HUES6 (cell line): Measurements from ENCODE around the gene MRRF.
"Not testable (repeated sequence)": the region's sequence is repeated elsewhere in the genome, so short reads cannot be mapped to it uniquely, and the experiment has no call there.

Experiments
- H3K27ac ChIP-seq: 2 replicates; pipeline ENCODE4 v1.7.0; 2013; ENCODE audit warnings: low read depth, mild to moderate bottlenecking, low read length, inconsistent platforms
- H3K27me3 ChIP-seq: 2 replicates; pipeline ENCODE4 v1.6.1; 2013; ENCODE audit warnings: low read length; ENCODE audit not compliant: control insufficient read depth, insufficient read depth
- H3K36me3 ChIP-seq: 2 replicates; pipeline ENCODE4 v1.6.1; 2013; ENCODE audit warnings: low read length; ENCODE audit not compliant: control insufficient read depth, insufficient read depth
- H3K4me1 ChIP-seq: 2 replicates; pipeline ENCODE4 v1.6.1; 2013; ENCODE audit warnings: low read length; ENCODE audit not compliant: control insufficient read depth, insufficient read depth
- H3K4me3 ChIP-seq: 2 replicates; pipeline ENCODE4 v1.5.1; 2013; ENCODE audit warnings: low read depth, low read length
- H3K9ac ChIP-seq: one replicate; pipeline ENCODE4 v1.6.1; 2013; ENCODE audit warnings: mild to moderate bottlenecking, low read length
- H3K9me3 ChIP-seq: 2 replicates; pipeline ENCODE4 v1.6.1; 2013; ENCODE audit warnings: low read depth, low read length; ENCODE audit not compliant: control insufficient read depth, insufficient read depth

Gene MRRF

GRCh38 chr9:122318284-122318683, 53.6 kb downstream of the MRRF start:
- no peak overlapping the region for H3K27ac ChIP-seq
- H3K4me1 ChIP-seq = no peaks in the 10 kb centered on the region
- H3K4me3 ChIP-seq = no peak overlapping the region
- no peaks in the 10 kb centered on the region for H3K9me3 ChIP-seq
- no peak overlapping the region for H3K9ac ChIP-seq
- peaks cover 39% of the 10 kb centered on the region for H3K36me3 ChIP-seq
- no peaks in the 10 kb centered on the region for H3K27me3 ChIP-seq

GRCh38 chr9:122320413-122320881, 55.8 kb downstream of the MRRF start:
- H3K36me3 ChIP-seq = peaks cover 35% of the 10 kb centered on the region

DNA sequence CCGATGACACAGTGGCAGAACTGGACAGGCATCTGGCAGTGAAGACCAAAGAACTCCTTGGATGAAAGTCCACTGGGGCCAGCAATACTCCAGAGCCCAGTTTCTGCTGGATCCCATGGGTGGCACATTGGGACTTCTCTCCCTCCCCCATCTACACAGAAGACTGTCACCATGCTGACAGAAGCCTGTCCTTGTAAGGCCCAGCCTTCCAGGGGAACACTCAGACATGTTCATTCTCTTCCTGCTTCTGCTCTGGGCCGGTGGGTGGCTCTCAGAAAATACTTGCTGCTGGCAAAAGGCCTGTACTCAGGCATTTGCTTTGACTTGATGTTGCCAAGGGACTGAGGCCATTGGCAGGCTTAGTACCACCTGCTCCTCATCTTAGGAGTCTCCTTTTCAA, 57.9 kb downstream of the MRRF start:
- H3K4me1 ChIP-seq = no peaks in the 10 kb centered on the region
- H3K4me3 ChIP-seq = no peak overlapping the region
- H3K36me3 ChIP-seq = peaks cover 31% of the 10 kb centered on the region
- no peak overlapping the region for H3K9ac ChIP-seq
- H3K27me3 ChIP-seq = no peaks in the 10 kb centered on the region
- no peaks in the 10 kb centered on the region for H3K9me3 ChIP-seq
- H3K27ac ChIP-seq = no peak overlapping the region

More at GRCh38 chr9:122320413-122320881, 55.8 kb downstream of the MRRF start:
- H3K4me3 ChIP-seq = no peak overlapping the region
- H3K9ac ChIP-seq = no peak overlapping the region
- H3K27me3 ChIP-seq = no peaks in the 10 kb centered on the region
- no peaks in the 10 kb centered on the region for H3K9me3 ChIP-seq
- no peak overlapping the region for H3K27ac ChIP-seq
- no peaks in the 10 kb centered on the region for H3K4me1 ChIP-seq

DNA sequence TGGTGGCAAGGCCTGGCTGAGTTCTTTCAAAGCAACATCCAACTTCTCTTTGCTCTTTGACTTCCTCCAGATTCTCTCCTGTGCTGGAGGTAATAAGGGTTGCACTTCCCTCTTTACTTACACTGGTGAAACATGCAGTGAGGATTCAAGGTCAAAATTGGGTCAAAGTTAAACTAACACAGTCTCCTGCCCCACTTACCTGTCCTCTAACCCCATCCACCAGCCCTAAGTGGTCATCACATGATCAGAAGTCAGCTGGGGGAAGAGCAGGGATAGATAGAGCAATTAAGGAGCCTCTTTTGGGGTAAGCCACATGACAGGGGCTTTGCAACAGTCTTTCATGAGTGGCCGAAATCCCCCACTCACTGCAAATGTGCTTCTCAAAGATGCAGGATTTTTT, 60.0 kb downstream of the MRRF start:
- not testable (repeated sequence) for H3K27ac ChIP-seq, H3K27me3 ChIP-seq, H3K9ac ChIP-seq, H3K4me3 ChIP-seq, H3K9me3 ChIP-seq, H3K4me1 ChIP-seq
- H3K36me3 ChIP-seq = peaks cover 26% of the 10 kb centered on the region

GRCh38 chr9:122325124-122325523, 60.4 kb downstream of the MRRF start:
- 0 out of 2 replicates have a peak, but pooled peaks cover 3% of the 10 kb centered on the region for H3K4me1 ChIP-seq
- no peak overlapping the region for H3K27ac ChIP-seq
- H3K36me3 ChIP-seq = peaks cover 26% of the 10 kb centered on the region

GRCh38 chr9:122327175-122327574, 62.5 kb downstream of the MRRF start:
- peaks cover 13% of the 10 kb centered on the region for H3K4me1 ChIP-seq
- no peak overlapping the region for H3K9ac ChIP-seq
- no peaks in the 10 kb centered on the region for H3K9me3 ChIP-seq
- no peaks in the 10 kb centered on the region for H3K27me3 ChIP-seq
- no peak overlapping the region for H3K27ac ChIP-seq
- H3K4me3 ChIP-seq = no peak overlapping the region
- H3K36me3 ChIP-seq = peaks cover 26% of the 10 kb centered on the region

More at GRCh38 chr9:122325124-122325523, 60.4 kb downstream of the MRRF start:
- no peak overlapping the region for H3K4me3 ChIP-seq
- H3K27me3 ChIP-seq = no peaks in the 10 kb centered on the region
- no peaks in the 10 kb centered on the region for H3K9me3 ChIP-seq
- no peak overlapping the region for H3K9ac ChIP-seq

DNA sequence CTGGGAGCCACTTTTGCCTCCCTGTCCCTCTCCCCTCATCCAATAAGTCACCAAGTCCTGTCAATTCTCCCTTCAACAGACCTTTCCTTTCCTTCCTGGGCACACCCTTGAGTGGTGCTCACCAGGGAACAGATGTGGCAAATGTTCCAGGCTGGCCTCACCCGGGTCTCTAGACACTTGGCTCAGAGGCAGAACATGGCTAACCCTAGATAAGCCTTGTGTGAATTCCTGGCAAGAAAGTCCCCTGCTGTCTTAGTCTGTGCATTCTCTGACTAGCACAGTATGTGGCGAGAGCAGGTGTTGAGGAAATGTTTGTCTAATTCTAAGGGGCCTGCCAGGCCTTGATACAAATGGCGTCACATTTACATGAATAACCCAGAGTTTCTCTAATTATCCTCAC, 64.9 kb downstream of the MRRF start:
- Histone ChIP-seq H3K27ac (no peak overlapping the region), H3K4me3 (no peak overlapping the region), H3K9me3 (no peaks in the 10 kb centered on the region), H3K36me3 (0 out of 2 replicates have a peak, but pooled peaks cover 2% of the 10 kb centered on the region), H3K9ac (no peak overlapping the region), H3K4me1 (peaks cover 25% of the 10 kb centered on the region), H3K27me3 (no peaks in the 10 kb centered on the region)

DNA sequence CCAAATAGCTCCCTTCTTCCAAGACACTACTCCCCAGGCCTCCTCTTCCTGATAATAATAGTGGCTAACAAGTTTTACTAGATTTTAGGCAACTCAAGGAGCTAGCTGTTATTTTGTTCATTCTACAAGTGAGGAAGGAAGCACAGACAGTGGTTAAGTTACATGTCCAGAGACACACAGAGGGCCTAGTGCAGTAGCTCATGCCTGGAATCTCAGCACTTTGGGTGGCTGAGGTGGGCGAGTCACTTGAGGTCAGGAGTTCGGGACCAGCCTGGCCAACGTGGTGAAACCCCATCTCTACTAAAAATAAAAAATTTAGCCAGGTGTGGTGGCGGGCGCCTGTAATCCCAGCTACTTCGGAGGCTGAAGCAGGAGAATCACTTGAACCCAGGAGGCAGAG, 65.8 kb downstream of the MRRF start:
- not testable (repeated sequence) for H3K9me3 ChIP-seq, H3K36me3 ChIP-seq, H3K4me3 ChIP-seq, H3K27me3 ChIP-seq
- Histone ChIP-seq H3K27ac (0 out of 2 replicates have a peak overlapping the region, but pooled peaks have one; percentile 21), H3K4me1 (peaks cover 25% of the 10 kb centered on the region), H3K9ac (peak overlapping the region; percentile 23)

- peaks cover 35% of the 10 kb centered on the region for H3K4me1 ChIP-seq
- no peak overlapping the region for H3K9ac ChIP-seq
- H3K27me3 ChIP-seq = no peaks in the 10 kb centered on the region
- H3K4me3 ChIP-seq = no peak overlapping the region
- H3K9me3 ChIP-seq = no peaks in the 10 kb centered on the region
- H3K27ac ChIP-seq = no peak overlapping the region
- H3K36me3 ChIP-seq = 0 out of 2 replicates have a peak, but pooled peaks cover 2% of the 10 kb centered on the region
Observed at GRCh38 chr9:122331523-122331927, 66.8 kb downstream of the MRRF start.

- Histone ChIP-seq H3K9me3 (no peaks in the 10 kb centered on the region), H3K4me3 (no peak overlapping the region), H3K9ac (no peak overlapping the region), H3K27ac (no peak overlapping the region), H3K27me3 (no peaks in the 10 kb centered on the region), H3K36me3 (0 out of 2 replicates have a peak, but pooled peaks cover 2% of the 10 kb centered on the region), H3K4me1 (peaks cover 40% of the 10 kb centered on the region)
Observed at GRCh38 chr9:122332083-122332482, 67.4 kb downstream of the MRRF start.

DNA sequence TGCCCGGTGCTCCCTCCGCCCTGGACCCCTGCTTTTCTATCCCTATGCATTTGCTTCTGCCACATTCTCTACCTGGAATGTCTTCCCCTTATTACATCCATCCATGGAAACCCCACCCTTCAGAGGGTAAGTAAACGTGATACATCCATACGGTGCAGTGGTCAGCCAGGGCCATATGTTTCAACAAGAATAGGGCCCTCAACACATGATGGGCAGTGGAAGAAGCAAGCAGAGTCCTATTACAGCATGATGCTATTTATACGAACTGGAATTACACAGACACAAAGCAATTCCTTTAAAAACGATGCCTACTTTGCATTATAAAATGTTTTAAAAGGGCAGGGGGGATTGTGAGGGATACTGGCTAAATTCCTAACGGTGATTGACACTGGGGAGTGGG, 68.0 kb downstream of the MRRF start:
- Histone ChIP-seq H3K27ac (no peak overlapping the region), H3K4me3 (no peak overlapping the region), H3K9ac (no peak overlapping the region), H3K4me1 (peaks cover 46% of the 10 kb centered on the region), H3K9me3 (no peaks in the 10 kb centered on the region), H3K36me3 (0 out of 2 replicates have a peak, but pooled peaks cover 2% of the 10 kb centered on the region), H3K27me3 (no peaks in the 10 kb centered on the region)
